HUES6 (cell line): Measurements from ENCODE around the gene RAMP3.

ENCODE experiments used
- H3K27ac ChIP-seq: 2 replicates; pipeline ENCODE4 v1.7.0; 2013; ENCODE audit warnings: low read depth, mild to moderate bottlenecking, low read length, inconsistent platforms
- H3K27me3 ChIP-seq: 2 replicates; pipeline ENCODE4 v1.6.1; 2013; ENCODE audit warnings: low read length; ENCODE audit not compliant: control insufficient read depth, insufficient read depth
- H3K36me3 ChIP-seq: 2 replicates; pipeline ENCODE4 v1.6.1; 2013; ENCODE audit warnings: low read length; ENCODE audit not compliant: control insufficient read depth, insufficient read depth
- H3K4me1 ChIP-seq: 2 replicates; pipeline ENCODE4 v1.6.1; 2013; ENCODE audit warnings: low read length; ENCODE audit not compliant: control insufficient read depth, insufficient read depth
- H3K4me3 ChIP-seq: 2 replicates; pipeline ENCODE4 v1.5.1; 2013; ENCODE audit warnings: low read depth, low read length
- H3K9ac ChIP-seq: one replicate; pipeline ENCODE4 v1.6.1; 2013; ENCODE audit warnings: mild to moderate bottlenecking, low read length
- H3K9me3 ChIP-seq: 2 replicates; pipeline ENCODE4 v1.6.1; 2013; ENCODE audit warnings: low read depth, low read length; ENCODE audit not compliant: control insufficient read depth, insufficient read depth

The RAMP3 gene

DNA sequence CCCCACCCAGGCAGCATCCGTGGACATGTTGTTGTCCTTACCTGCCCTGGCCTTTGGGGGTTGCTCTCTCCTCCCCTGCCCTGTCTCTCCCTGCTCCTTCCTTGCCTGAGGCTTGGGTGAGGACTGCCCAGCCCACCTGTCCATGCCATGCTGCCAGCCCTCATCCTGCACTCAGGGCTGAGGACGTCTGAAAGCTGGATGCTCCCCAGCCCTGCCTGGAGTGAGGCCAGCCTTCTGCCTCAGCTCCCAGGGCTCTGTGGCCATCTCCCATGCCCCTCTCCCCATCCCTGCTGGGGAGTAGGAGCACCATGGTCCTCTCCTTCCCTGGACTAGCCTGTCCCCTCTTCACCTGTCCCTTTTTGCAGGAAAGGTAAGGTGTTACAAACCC lies 68.4 kb downstream of the RAMP3 start:
- Histone ChIP-seq H3K4me1 (no peaks in the 10 kb centered on the region), H3K9me3 (no peaks in the 10 kb centered on the region), H3K27me3 (no peaks in the 10 kb centered on the region), H3K36me3 (no peaks in the 10 kb centered on the region), H3K27ac (no peak overlapping the region), H3K9ac (no peak overlapping the region), H3K4me3 (no peak overlapping the region)

DNA sequence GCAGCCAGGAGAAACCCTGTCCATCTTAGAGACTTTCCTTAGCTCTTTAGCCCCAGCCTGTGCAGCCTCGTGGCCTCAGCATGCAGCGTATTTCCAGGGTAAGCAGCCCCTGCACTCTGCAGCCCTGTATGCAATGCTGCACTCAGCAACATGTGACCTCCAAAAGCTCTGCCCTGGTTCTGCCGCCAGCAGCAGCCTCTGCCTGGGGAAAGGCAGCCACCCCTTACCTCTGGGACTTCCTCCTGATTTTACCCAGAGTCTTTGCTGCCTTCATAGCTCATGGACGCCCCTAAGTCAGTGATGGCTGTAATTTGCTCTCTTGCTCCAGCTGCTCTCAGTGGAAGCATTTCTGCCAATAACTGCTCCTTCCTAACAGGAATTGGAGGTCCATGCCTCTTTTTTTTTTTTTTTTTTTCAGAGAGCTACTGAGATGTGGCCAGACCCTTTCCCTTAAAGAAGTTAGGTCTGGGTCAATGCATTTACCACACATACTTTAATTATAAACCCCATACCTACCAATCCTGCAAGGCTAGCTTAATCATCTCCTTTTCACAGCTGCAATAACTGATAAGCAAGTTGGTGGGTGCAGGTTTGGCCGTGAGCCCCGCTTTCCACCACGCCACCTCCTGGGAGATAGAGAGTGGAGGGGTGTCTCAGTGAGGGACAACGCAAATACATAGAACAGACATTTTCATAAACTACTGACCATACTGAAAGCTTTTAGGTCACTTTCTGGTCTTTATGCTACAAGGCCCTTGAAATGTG lies 71.7 kb downstream of the RAMP3 start:
- Histone ChIP-seq H3K36me3 (no peaks in the 10 kb centered on the region), H3K9ac (no peak overlapping the region), H3K27ac (no peak overlapping the region), H3K4me3 (no peak overlapping the region), H3K9me3 (no peaks in the 10 kb centered on the region), H3K27me3 (peaks cover 3% of the 10 kb centered on the region; the same call in 1 of the 2 replicates), H3K4me1 (no peaks in the 10 kb centered on the region)

DNA sequence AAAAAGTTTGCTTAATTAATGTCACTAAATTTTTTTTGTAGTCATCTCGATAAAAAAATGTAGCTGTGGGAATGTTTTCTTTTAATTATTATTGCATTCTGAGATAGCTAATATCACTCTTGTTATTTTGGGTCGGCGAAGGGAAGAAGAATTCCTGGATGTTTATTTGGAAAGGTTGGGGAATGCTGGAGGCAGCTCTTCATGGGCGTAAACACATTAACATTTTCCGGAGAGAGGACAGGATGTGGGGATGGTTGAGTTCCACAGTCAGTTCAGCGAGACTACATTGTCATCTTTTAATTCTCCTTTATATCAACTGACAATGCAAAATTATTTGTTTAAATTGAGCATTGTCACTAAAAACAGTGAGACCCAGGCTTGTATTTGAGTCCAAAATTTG lies 72.5 kb downstream of the RAMP3 start:
- H3K9me3 ChIP-seq: no peaks in the 10 kb centered on the region
- no peaks in the 10 kb centered on the region for H3K4me1 ChIP-seq
- no peak overlapping the region for H3K4me3 ChIP-seq
- no peak overlapping the region for H3K27ac ChIP-seq
- peaks cover 3% of the 10 kb centered on the region; the same call in 1 of the 2 replicates for H3K27me3 ChIP-seq
- H3K9ac ChIP-seq: no peak overlapping the region
- no peaks in the 10 kb centered on the region for H3K36me3 ChIP-seq

- H3K27ac ChIP-seq: no peak overlapping the region
- peaks cover 3% of the 10 kb centered on the region; the same call in 1 of the 2 replicates for H3K27me3 ChIP-seq
- no peaks in the 10 kb centered on the region for H3K4me1 ChIP-seq
- no peak overlapping the region for H3K4me3 ChIP-seq
- H3K9ac ChIP-seq: no peak overlapping the region
- H3K9me3 ChIP-seq: no peaks in the 10 kb centered on the region
- no peaks in the 10 kb centered on the region for H3K36me3 ChIP-seq
These were observed 73.1 kb downstream of the RAMP3 start for GRCh38 chr7:45230611-45231165.

GRCh38 chr7:45233249-45233775 lies 75.7 kb downstream of the RAMP3 start:
- no peaks in the 10 kb centered on the region for H3K36me3 ChIP-seq
- H3K9ac ChIP-seq: no peak overlapping the region
- H3K27me3 ChIP-seq: peaks cover 3% of the 10 kb centered on the region; the same call in 1 of the 2 replicates
- H3K4me1 ChIP-seq: no peaks in the 10 kb centered on the region
- no peak overlapping the region for H3K27ac ChIP-seq
- H3K4me3 ChIP-seq: no peak overlapping the region
- H3K9me3 ChIP-seq: no peaks in the 10 kb centered on the region
